ENCODE results near the gene SPECC1L. TPM values are rescaled to one million over a fixed set of nuclear protein-coding genes. Genes with fewer than 3 reads are reported as not detected.
A peak's percentile ranks its signal among the peaks of the same experiment; 100 is the strongest.

SPECC1L gene
- total RNA-seq, 1 donor: 46.7 TPM

- Histone ChIP-seq H3K4me2 (ENCODE audit: insufficient read depth, low read length) (no peak overlapping the region), H3K4me1 (ENCODE audit: insufficient read depth, low read length) (no peaks in the 10 kb centered on the region), H3K27ac (ENCODE audit: low read depth, low read length) (no peak overlapping the region), H3K9me3 (ENCODE audit: low read depth, low read length) (no peaks in the 10 kb centered on the region), H3K4me3 (ENCODE audit: insufficient read depth, low read length) (no peak overlapping the region), H2AFZ (ENCODE audit: low read length) (no peak overlapping the region), H3K27me3 (ENCODE audit: insufficient read depth, low read length) (no peaks in the 10 kb centered on the region), H3K79me2 (ENCODE audit: insufficient read depth, low read length) (no peaks in the 10 kb centered on the region), H3K36me3 (ENCODE audit: insufficient read depth, low read length) (peaks cover 8% of the 10 kb centered on the region), H4K20me1 (ENCODE audit: insufficient read depth, low read length) (no peaks in the 10 kb centered on the region)
- DNase-seq (ENCODE audit: insufficient read length, low spot score, missing footprints): peak; percentile 71
- peak; percentile 24 for TF ChIP-seq CTCF (IDR thresholded peaks at IDR 0.05; ENCODE audit: extremely low read depth, low read depth, low read length)
These were observed 39.5 kb upstream of the SPECC1L start for GRCh38 chr22:24230911-24231656.

GRCh38 chr22:24231706-24232105 lies 38.9 kb upstream of the SPECC1L start:
- H3K4me2 ChIP-seq (ENCODE audit: insufficient read depth, low read length): no peak overlapping the region
- H3K27me3 ChIP-seq (ENCODE audit: insufficient read depth, low read length): no peaks in the 10 kb centered on the region
- no peaks in the 10 kb centered on the region for H4K20me1 ChIP-seq (ENCODE audit: insufficient read depth, low read length)
- H3K27ac ChIP-seq (ENCODE audit: low read depth, low read length): no peak overlapping the region
- H3K4me3 ChIP-seq (ENCODE audit: insufficient read depth, low read length): no peak overlapping the region
- peak; percentile 69 for DNase-seq (ENCODE audit: insufficient read length, low spot score, missing footprints)
- no peaks in the 10 kb centered on the region for H3K4me1 ChIP-seq (ENCODE audit: insufficient read depth, low read length)
- no peak overlapping the region for H2AFZ ChIP-seq (ENCODE audit: low read length)
- no peaks in the 10 kb centered on the region for H3K9me3 ChIP-seq (ENCODE audit: low read depth, low read length)
- peaks cover 4% of the 10 kb centered on the region for H3K36me3 ChIP-seq (ENCODE audit: insufficient read depth, low read length)
- no peaks in the 10 kb centered on the region for H3K79me2 ChIP-seq (ENCODE audit: insufficient read depth, low read length)
- no peak for TF ChIP-seq CTCF (IDR thresholded peaks at IDR 0.05; ENCODE audit: extremely low read depth, low read depth, low read length)

GRCh38 chr22:24232124-24232523 lies 38.5 kb upstream of the SPECC1L start:
- Histone ChIP-seq H3K4me1 (ENCODE audit: insufficient read depth, low read length) (no peaks in the 10 kb centered on the region), H3K27ac (ENCODE audit: low read depth, low read length) (no peak overlapping the region), H3K4me3 (ENCODE audit: insufficient read depth, low read length) (no peak overlapping the region), H4K20me1 (ENCODE audit: insufficient read depth, low read length) (no peaks in the 10 kb centered on the region), H3K27me3 (ENCODE audit: insufficient read depth, low read length) (no peaks in the 10 kb centered on the region), H3K4me2 (ENCODE audit: insufficient read depth, low read length) (no peak overlapping the region), H3K9me3 (ENCODE audit: low read depth, low read length) (no peaks in the 10 kb centered on the region), H3K36me3 (ENCODE audit: insufficient read depth, low read length) (peaks cover 4% of the 10 kb centered on the region), H2AFZ (ENCODE audit: low read length) (no peak overlapping the region), H3K79me2 (ENCODE audit: insufficient read depth, low read length) (no peaks in the 10 kb centered on the region)
- peak; percentile 2 for DNase-seq (ENCODE audit: insufficient read length, low spot score, missing footprints)
- no peak for TF ChIP-seq CTCF (IDR thresholded peaks at IDR 0.05; ENCODE audit: extremely low read depth, low read depth, low read length)

GRCh38 chr22:24232725-24233124 lies 37.9 kb upstream of the SPECC1L start:
- H3K79me2 ChIP-seq (ENCODE audit: insufficient read depth, low read length): no peaks in the 10 kb centered on the region
- H3K9me3 ChIP-seq (ENCODE audit: low read depth, low read length): no peaks in the 10 kb centered on the region
- TF ChIP-seq CTCF (IDR thresholded peaks at IDR 0.05; ENCODE audit: extremely low read depth, low read depth, low read length): no peak
- H4K20me1 ChIP-seq (ENCODE audit: insufficient read depth, low read length): no peaks in the 10 kb centered on the region
- H3K27ac ChIP-seq (ENCODE audit: low read depth, low read length): no peak overlapping the region
- peaks cover 4% of the 10 kb centered on the region for H3K36me3 ChIP-seq (ENCODE audit: insufficient read depth, low read length)
- DNase-seq (ENCODE audit: insufficient read length, low spot score, missing footprints): peak; percentile 9
- H3K27me3 ChIP-seq (ENCODE audit: insufficient read depth, low read length): no peaks in the 10 kb centered on the region
- H3K4me1 ChIP-seq (ENCODE audit: insufficient read depth, low read length): no peaks in the 10 kb centered on the region
- H3K4me3 ChIP-seq (ENCODE audit: insufficient read depth, low read length): no peak overlapping the region
- H2AFZ ChIP-seq (ENCODE audit: low read length): no peak overlapping the region
- H3K4me2 ChIP-seq (ENCODE audit: insufficient read depth, low read length): no peak overlapping the region

Data from osteoblast (primary cell).